Measurements from ENCODE around the gene PTPRN2. TPM values are rescaled to one million over a fixed set of nuclear protein-coding genes. Genes with fewer than 3 reads are reported as not detected.

PTPRN2 gene
- total and polyA plus RNA-seq, 2 of the 8 experiments (the other 6 are each of a cell fraction or from before 2014, with no cell fraction given) = 2.6 to 4.5 TPM

GRCh38 chr7:158191671-158192070 lies 396.0 kb downstream of the PTPRN2 start (continued):
- TF ChIP-seq, protein P1, sequence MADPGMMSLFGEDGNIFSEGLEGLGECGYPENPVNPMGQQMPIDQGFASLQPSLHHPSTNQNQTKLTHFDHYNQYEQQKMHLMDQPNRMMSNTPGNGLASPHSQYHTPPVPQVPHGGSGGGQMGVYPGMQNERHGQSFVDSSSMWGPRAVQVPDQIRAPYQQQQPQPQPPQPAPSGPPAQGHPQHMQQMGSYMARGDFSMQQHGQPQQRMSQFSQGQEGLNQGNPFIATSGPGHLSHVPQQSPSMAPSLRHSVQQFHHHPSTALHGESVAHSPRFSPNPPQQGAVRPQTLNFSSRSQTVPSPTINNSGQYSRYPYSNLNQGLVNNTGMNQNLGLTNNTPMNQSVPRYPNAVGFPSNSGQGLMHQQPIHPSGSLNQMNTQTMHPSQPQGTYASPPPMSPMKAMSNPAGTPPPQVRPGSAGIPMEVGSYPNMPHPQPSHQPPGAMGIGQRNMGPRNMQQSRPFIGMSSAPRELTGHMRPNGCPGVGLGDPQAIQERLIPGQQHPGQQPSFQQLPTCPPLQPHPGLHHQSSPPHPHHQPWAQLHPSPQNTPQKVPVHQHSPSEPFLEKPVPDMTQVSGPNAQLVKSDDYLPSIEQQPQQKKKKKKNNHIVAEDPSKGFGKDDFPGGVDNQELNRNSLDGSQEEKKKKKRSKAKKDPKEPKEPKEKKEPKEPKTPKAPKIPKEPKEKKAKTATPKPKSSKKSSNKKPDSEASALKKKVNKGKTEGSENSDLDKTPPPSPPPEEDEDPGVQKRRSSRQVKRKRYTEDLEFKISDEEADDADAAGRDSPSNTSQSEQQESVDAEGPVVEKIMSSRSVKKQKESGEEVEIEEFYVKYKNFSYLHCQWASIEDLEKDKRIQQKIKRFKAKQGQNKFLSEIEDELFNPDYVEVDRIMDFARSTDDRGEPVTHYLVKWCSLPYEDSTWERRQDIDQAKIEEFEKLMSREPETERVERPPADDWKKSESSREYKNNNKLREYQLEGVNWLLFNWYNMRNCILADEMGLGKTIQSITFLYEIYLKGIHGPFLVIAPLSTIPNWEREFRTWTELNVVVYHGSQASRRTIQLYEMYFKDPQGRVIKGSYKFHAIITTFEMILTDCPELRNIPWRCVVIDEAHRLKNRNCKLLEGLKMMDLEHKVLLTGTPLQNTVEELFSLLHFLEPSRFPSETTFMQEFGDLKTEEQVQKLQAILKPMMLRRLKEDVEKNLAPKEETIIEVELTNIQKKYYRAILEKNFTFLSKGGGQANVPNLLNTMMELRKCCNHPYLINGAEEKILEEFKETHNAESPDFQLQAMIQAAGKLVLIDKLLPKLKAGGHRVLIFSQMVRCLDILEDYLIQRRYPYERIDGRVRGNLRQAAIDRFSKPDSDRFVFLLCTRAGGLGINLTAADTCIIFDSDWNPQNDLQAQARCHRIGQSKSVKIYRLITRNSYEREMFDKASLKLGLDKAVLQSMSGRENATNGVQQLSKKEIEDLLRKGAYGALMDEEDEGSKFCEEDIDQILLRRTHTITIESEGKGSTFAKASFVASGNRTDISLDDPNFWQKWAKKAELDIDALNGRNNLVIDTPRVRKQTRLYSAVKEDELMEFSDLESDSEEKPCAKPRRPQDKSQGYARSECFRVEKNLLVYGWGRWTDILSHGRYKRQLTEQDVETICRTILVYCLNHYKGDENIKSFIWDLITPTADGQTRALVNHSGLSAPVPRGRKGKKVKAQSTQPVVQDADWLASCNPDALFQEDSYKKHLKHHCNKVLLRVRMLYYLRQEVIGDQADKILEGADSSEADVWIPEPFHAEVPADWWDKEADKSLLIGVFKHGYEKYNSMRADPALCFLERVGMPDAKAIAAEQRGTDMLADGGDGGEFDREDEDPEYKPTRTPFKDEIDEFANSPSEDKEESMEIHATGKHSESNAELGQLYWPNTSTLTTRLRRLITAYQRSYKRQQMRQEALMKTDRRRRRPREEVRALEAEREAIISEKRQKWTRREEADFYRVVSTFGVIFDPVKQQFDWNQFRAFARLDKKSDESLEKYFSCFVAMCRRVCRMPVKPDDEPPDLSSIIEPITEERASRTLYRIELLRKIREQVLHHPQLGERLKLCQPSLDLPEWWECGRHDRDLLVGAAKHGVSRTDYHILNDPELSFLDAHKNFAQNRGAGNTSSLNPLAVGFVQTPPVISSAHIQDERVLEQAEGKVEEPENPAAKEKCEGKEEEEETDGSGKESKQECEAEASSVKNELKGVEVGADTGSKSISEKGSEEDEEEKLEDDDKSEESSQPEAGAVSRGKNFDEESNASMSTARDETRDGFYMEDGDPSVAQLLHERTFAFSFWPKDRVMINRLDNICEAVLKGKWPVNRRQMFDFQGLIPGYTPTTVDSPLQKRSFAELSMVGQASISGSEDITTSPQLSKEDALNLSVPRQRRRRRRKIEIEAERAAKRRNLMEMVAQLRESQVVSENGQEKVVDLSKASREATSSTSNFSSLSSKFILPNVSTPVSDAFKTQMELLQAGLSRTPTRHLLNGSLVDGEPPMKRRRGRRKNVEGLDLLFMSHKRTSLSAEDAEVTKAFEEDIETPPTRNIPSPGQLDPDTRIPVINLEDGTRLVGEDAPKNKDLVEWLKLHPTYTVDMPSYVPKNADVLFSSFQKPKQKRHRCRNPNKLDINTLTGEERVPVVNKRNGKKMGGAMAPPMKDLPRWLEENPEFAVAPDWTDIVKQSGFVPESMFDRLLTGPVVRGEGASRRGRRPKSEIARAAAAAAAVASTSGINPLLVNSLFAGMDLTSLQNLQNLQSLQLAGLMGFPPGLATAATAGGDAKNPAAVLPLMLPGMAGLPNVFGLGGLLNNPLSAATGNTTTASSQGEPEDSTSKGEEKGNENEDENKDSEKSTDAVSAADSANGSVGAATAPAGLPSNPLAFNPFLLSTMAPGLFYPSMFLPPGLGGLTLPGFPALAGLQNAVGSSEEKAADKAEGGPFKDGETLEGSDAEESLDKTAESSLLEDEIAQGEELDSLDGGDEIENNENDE (IDR thresholded peaks at IDR 0.05; ENCODE audit: insufficient replicate concordance, low read length) = no peak
- TF ChIP-seq RAD21 (IDR thresholded peaks at IDR 0.05 in 1 of 2, conservative IDR thresholded peaks at IDR 0.05 in 1 of 2; ENCODE audit: low read depth in 2 of 2, low read length in 2 of 2) (no peak), CTBP2 (IDR thresholded peaks at IDR 0.05; ENCODE audit: borderline replicate concordance, insufficient read depth, insufficient read length, low read length) (no peak), POLR2A (IDR thresholded peaks at IDR 0.05; ENCODE audit: control extremely low read depth in 1 of 2, low read depth in 2 of 2, low read length in 2 of 2) (no peak), GTF2F1 (IDR thresholded peaks at IDR 0.05; ENCODE audit: borderline replicate concordance, low read depth, low read length) (no peak), RNF2 (IDR thresholded peaks at IDR 0.05; ENCODE audit: borderline replicate concordance, low read depth, low read length, missing control alignments, poor library complexity, severe bottlenecking) (no peak), HDAC6 (IDR thresholded peaks at IDR 0.05; ENCODE audit: low read depth, low read length) (no peak), TEAD4 (IDR thresholded peaks at IDR 0.05; ENCODE audit: low read depth, low read length) (no peak), PHF8 (conservative IDR thresholded peaks at IDR 0.05; ENCODE audit: low read depth, low read length) (no peak), BRCA1 (IDR thresholded peaks at IDR 0.05; ENCODE audit: low read depth, low read length) (no peak), FOSL1 (IDR thresholded peaks at IDR 0.05; ENCODE audit: insufficient read depth, low read depth, low read length) (no peak)

Measured in H1 (cell line).